Lower leg skin (tissue), 3 donors: ENCODE measurements around the gene CAMK2A.

Experiments
- POLR2A ChIP-seq, 2 donors: fragments of 450-650 bp; IDR thresholded peaks; one replicate each; pipeline ENCODE4 v1.6.1; 2016 to 2017; ENCODE audit warnings: antibody characterized with exemption in 2 of 2, mild to moderate bottlenecking in 1 of 2, moderate library complexity in 1 of 2
- TF ChIP-seq, protein P1 (sequence below), 3 donors: fragments of 450-650 bp; IDR thresholded peaks; one replicate each; pipeline ENCODE4 v1.5.1; 2016; ENCODE audit warnings: antibody characterized with exemption in 3 of 3, mild to moderate bottlenecking in 3 of 3, moderate library complexity in 2 of 3

GRCh38 chr5:150338546-150338945 lies 49.0 kb upstream of the CAMK2A start:
- TF ChIP-seq POLR2A (IDR thresholded peaks at IDR 0.05) = no peak
- TF ChIP-seq, protein P1, sequence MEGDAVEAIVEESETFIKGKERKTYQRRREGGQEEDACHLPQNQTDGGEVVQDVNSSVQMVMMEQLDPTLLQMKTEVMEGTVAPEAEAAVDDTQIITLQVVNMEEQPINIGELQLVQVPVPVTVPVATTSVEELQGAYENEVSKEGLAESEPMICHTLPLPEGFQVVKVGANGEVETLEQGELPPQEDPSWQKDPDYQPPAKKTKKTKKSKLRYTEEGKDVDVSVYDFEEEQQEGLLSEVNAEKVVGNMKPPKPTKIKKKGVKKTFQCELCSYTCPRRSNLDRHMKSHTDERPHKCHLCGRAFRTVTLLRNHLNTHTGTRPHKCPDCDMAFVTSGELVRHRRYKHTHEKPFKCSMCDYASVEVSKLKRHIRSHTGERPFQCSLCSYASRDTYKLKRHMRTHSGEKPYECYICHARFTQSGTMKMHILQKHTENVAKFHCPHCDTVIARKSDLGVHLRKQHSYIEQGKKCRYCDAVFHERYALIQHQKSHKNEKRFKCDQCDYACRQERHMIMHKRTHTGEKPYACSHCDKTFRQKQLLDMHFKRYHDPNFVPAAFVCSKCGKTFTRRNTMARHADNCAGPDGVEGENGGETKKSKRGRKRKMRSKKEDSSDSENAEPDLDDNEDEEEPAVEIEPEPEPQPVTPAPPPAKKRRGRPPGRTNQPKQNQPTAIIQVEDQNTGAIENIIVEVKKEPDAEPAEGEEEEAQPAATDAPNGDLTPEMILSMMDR (IDR thresholded peaks at IDR 0.05) = no peak
